Tibial nerve (tissue), 4 donors: ENCODE results near the gene CORIN.

Experiments used
- CTCF ChIP-seq, 5 experiments: fragments of 200-600 bp in 3 of 5; fragments of 450-650 bp in 2 of 5; sonication (generic) in 3 of 5; IDR thresholded peaks; one replicate each; pipeline ENCODE4 v1.5.1; 2016 to 2019; ENCODE audit warnings: antibody characterized with exemption in 5 of 5, mild to moderate bottlenecking in 3 of 5, moderate library complexity in 2 of 5
- EP300 ChIP-seq, 2 donors: sonication (generic); formaldehyde crosslinking; IDR thresholded peaks; one replicate each; pipeline ENCODE4 v1.6.1; 2017; ENCODE audit warnings: antibody characterized with exemption in 2 of 2, mild to moderate bottlenecking in 1 of 2
- POLR2A ChIP-seq, 2 donors: fragments of 450-650 bp; IDR thresholded peaks; one replicate each; pipeline ENCODE4 v1.6.1; 2017; ENCODE audit warnings: antibody characterized with exemption in 2 of 2, mild to moderate bottlenecking in 2 of 2, moderate library complexity in 2 of 2

GRCh38 chr4:47667552-47667951 lies 170.3 kb downstream of the CORIN start:
- TF ChIP-seq CTCF (IDR thresholded peaks at IDR 0.05) (no peak), POLR2A (IDR thresholded peaks at IDR 0.05) (no peak), EP300 (IDR thresholded peaks at IDR 0.05) (no peak)
